HG03060 (cell line): ENCODE measurements around the gene NOL9.
"Not testable (repeated sequence)": the region's sequence is repeated elsewhere in the genome, so short reads cannot be mapped to it uniquely, and the experiment has no call there.

Source experiments
- ATAC-seq: cut with Tn5 transposase; IDR thresholded peaks from one replicate; pipeline ENCODE4 v1.9.1; 2021; ENCODE audit warnings: low read depth, moderate number of reproducible peaks; ENCODE audit not compliant: unreplicated experiment

NOL9 gene

DNA sequence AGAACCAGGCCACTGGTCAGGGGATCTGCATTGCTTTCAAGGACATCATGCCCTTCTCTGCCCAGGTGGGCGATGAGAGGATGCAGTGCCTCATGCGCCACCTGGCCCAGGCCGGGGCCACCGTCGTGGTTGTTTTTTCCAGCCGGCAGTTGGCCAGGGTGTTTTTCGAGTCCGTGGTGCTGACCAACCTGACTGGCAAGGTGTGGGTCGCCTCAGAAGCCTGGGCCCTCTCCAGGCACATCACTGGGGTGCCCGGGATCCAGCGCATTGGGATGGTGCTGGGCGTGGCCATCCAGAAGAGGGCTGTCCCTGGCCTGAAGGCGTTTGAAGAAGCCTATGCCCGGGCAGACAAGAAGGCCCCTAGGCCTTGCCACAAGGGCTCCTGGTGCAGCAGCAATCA, 20.5 kb upstream of the NOL9 start:
- no peak for ATAC-seq

GRCh38 chr1:6574025-6574620, 19.8 kb upstream of the NOL9 start:
- ATAC-seq: no peak

GRCh38 chr1:6572653-6573383, 18.5 kb upstream of the NOL9 start:
- ATAC-seq: no peak

- ATAC-seq: no peak
These were observed 16.7 kb upstream of the NOL9 start for GRCh38 chr1:6570987-6571386.

- ATAC-seq: no peak
These were observed 15.8 kb upstream of the NOL9 start for GRCh38 chr1:6570100-6570499.

- no peak for ATAC-seq
These were observed 14.7 kb upstream of the NOL9 start for GRCh38 chr1:6569033-6569432.

DNA sequence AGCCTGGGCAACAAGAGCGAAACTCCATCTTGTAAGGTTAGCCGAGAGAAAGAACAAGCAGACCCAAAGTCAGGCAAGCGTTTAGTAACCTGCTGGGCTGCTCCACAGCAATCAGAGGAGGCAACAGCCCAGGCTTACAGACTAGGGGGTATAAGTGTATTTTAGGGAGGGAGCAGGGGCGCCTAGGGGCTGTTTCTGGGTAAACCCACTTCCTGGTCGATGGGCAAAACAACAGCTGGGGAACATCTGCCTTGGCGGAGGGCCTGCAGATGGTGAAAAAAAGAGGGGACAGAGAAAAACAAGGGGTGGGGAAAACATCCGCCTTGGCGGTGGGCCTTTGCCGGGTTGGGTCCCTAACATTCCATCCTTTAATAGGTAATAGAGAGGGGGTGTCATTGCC, 6.0 kb upstream of the NOL9 start:
- no peak for ATAC-seq

- not testable (repeated sequence) for ATAC-seq
These were observed 4.8 kb upstream of the NOL9 start for GRCh38 chr1:6559161-6559560.

GRCh38 chr1:6557597-6557996, 3.3 kb upstream of the NOL9 start:
- no peak for ATAC-seq

DNA sequence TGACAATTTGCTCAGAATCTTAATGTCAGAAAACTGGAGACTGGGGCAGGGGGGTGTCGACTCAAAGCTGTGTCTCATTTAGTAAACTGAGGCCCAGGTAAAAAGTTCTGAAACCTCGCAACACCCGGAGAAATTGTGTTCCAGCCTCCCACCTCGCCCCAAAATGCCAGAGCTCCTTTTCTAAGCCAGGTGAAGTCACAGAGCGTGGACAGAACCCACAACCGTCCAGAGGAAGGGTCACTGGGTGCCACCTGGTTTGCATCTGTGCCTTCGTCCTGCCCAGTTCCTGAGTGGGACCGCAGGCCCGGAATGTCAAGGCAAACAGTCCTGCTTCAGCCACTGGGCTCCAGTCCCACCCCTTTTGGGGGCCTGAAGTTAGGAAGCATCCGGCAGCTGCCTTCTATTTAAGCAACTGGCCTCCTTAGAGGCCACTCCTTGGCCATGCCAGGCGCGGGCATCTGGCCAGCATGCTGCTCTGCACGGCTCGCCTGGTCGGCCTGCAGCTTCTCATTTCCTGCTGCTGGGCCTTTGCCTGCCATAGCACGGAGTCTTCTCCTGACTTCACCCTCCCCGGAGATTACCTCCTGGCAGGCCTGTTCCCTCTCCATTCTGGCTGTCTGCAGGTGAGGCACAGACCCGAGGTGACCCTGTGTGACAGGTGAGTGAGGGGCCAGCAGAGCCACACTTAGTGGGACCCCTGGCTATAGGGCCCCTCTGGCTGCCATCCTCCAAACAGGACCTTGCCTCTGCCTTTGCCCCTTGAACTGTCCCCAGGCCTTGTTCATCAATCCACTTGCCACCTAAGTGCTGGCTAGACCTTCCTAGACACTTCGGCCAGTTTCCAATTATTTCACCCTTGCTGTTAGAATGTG, 830 bp upstream of the NOL9 start, which contains the start of gene TAS1R1:
Gene TAS1R1, plus strand, starts transcription at position 401 of the 872 bp plus-strand sequence. Its CDS starts 67 bp downstream, at position 468.
- ATAC-seq: no peak

- no peak for ATAC-seq
These were observed 7.0 kb downstream of the NOL9 start for GRCh38 chr1:6547301-6547700.

- ATAC-seq: no peak
These were observed 8.0 kb downstream of the NOL9 start for GRCh38 chr1:6546326-6546725.

DNA sequence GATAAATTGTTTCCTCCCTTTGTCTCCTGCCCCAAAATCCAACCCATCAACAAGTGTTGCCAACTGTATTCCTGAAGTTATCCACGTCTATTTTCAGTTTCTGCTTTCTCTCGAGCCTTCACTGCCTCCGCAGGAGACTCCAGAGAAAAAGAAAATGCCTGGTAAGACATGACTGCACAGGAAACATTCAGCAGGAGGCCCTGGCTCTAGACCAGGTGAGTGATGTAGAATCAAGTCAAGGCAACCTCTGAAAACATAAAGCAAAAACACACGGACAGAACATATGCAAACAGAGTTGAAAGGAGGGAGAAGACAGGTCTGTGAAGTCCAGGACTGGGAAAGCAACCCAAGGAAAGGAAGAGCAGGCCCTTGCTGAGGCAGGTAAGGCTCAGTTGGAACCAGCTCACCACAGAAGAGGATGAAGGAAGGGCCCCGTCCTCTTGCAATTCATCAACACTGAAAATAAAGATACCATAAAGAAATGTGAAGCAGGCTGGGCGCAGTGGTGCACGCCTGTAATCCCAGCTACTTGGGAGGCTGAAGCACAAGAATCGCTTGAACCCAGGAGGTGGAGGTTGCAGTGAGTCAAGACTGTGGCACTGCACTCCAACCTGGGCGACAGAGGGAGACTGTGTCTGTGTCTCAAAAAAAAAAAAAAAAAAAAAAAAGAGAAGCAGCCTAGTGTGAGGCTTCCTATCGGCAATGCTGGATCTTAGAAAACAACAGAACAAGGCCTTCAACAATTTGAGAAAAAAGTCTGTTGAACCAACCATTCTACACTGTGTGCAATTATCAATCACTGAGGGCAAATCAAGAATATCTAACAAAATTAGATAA, 8.8 kb downstream of the NOL9 start:
- ATAC-seq: no peak

GRCh38 chr1:6544831-6545230, 9.5 kb downstream of the NOL9 start:
- no peak for ATAC-seq

DNA sequence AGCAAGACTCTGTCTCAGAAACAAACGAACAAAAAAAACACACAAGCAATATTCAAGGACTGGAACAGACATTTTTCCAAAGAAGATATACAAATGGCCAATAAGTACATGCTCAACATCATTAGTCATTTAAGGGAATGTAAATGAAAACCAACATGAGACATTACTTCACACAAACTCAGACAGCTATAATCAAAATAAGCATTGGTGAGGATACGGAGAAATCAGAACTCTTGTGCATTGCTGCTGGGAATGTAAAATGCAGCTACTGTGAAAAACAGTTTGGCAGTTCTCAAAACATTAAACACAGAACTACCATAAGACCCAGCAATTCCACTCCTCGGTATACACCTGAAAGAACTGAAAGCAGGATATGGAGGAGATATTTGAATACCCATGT, 15.4 kb downstream of the NOL9 start:
- ATAC-seq: no peak

- ATAC-seq: no peak
These were observed 18.0 kb downstream of the NOL9 start for GRCh38 chr1:6536291-6536690.

DNA sequence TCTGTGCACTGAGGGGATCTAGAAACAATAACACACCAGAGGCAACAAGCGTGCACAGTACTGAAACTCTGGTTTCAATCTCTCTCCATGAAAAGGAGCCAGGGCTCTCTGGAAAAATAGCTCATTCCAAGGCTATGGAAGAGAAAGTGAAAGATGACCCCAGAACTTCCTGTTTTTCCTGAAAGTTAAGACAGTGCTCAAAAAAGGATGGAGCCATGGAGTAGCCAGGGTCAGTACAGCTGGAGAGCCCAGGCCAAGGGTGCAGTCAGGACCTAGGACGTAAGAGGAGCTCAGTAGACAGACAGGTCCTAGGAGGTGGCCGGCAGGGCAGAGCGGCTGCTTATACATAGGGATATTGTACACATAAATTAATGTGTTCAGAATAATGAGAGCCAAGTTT, 19.1 kb downstream of the NOL9 start:
- ATAC-seq: no peak

GRCh38 chr1:6534248-6534822, 20.0 kb downstream of the NOL9 start:
- no peak for ATAC-seq

- ATAC-seq: no peak
These were observed 22.3 kb downstream of the NOL9 start for GRCh38 chr1:6531996-6532395.

GRCh38 chr1:6530504-6531160, 23.7 kb downstream of the NOL9 start:
- ATAC-seq: no peak
